GM18507 (cell line): ENCODE measurements around the gene ATP6V1F.

ENCODE experiments used
- DNase-seq: peaks from one replicate; pipeline ENCODE4 v3.0.0; 2011; ENCODE audit warnings: low read depth; ENCODE audit not compliant: insufficient read length; ENCODE audit errors: extremely low spot score
- FAIRE-seq: peaks from 2 replicates; lab custom pipeline; 2011; peaks lifted over from hg19 to GRCh38; lab: Jason Lieb, UNC

ATP6V1F gene

GRCh38 chr7:128846781-128847444, 15.7 kb upstream of the ATP6V1F start:
- no peak for FAIRE-seq
- no peak for DNase-seq

GRCh38 chr7:128847721-128848211, 14.9 kb upstream of the ATP6V1F start:
- FAIRE-seq (no peak), DNase-seq (no peak)

- DNase-seq: no peak
- FAIRE-seq: no peak
Measured at GRCh38 chr7:128848289-128849155, 14.1 kb upstream of the ATP6V1F start.

GRCh38 chr7:128849156-128849515, 13.5 kb upstream of the ATP6V1F start:
- no peak for DNase-seq
- FAIRE-seq: no peak

GRCh38 chr7:128849804-128850490, 12.7 kb upstream of the ATP6V1F start:
- FAIRE-seq: no peak
- no peak for DNase-seq

- DNase-seq (no peak), FAIRE-seq (no peak)
Measured at GRCh38 chr7:128852537-128853254, 10.0 kb upstream of the ATP6V1F start.

GRCh38 chr7:128853799-128854198, 8.9 kb upstream of the ATP6V1F start:
- DNase-seq: no peak
- FAIRE-seq: no peak

- FAIRE-seq (no peak), DNase-seq (no peak)
Measured at GRCh38 chr7:128854396-128854795, 8.3 kb upstream of the ATP6V1F start.

- DNase-seq (no peak), FAIRE-seq (no peak)
Measured at GRCh38 chr7:128855559-128855958, 7.1 kb upstream of the ATP6V1F start.

GRCh38 chr7:128856001-128856718, 6.5 kb upstream of the ATP6V1F start:
- FAIRE-seq: no peak

GRCh38 chr7:128858380-128859231, 4.0 kb upstream of the ATP6V1F start:
- FAIRE-seq: no peak

More at GRCh38 chr7:128856001-128856718, 6.5 kb upstream of the ATP6V1F start:
- no peak for DNase-seq

GRCh38 chr7:128859232-128860157, 3.2 kb upstream of the ATP6V1F start:
- no peak for FAIRE-seq

More at GRCh38 chr7:128858380-128859231, 4.0 kb upstream of the ATP6V1F start:
- no peak for DNase-seq

GRCh38 chr7:128860158-128861073, 2.2 kb upstream of the ATP6V1F start:
- DNase-seq: no peak
- FAIRE-seq: no peak

More at GRCh38 chr7:128859232-128860157, 3.2 kb upstream of the ATP6V1F start:
- DNase-seq: no peak

GRCh38 chr7:128861957-128862570, 592 bp upstream of the ATP6V1F start:
- no peak for DNase-seq
- no peak for FAIRE-seq

GRCh38 chr7:128863433-128863989, 855 bp downstream of the ATP6V1F start:
- DNase-seq (peak; percentile 55), FAIRE-seq (peak; percentile 33)
